Measurements from ENCODE around the gene OR2F2. TPM values are rescaled to one million over a fixed set of nuclear protein-coding genes. Genes with fewer than 3 reads are reported as not detected.
A peak's percentile ranks its signal among the peaks of the same experiment; 100 is the strongest.

OR2F2 gene
- total RNA-seq, 1 donor from 2014 or later = not detected

DNA sequence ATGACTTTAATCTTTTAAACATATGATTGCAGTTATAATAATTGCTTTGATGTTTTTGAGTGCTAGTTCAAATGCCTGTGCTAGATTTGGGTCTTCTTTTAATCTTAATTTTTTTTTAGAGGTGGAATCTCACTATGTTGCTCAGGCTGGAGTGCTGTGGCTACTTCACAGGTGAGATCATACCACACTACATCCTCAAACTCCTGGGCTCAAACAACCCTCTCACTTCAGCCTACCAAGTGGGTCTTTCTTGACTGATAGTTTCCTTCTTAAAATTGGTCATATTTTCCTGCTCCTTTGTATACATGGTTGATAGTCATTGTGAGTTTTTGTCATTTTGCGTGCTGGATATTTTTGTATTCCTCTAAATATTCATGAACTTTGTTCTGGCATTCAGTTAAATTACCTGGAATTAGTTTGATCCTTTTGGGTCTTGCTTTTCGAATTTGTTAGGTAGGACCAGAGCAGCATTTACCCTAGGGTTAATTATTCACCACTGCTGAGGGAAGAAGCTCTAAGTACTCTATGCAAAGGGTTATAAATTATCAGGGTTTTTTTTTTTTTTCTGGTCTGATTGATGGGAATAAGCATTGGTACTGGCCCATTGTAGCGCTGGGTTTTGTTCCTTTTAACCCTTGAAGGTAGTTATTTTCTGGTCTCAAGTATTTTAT is 21.0 kb upstream of the OR2F2 start:
- DNase-seq (ENCODE audit: low spot score in 2 of 2) = no peak
- no peak for FAIRE-seq

DNA sequence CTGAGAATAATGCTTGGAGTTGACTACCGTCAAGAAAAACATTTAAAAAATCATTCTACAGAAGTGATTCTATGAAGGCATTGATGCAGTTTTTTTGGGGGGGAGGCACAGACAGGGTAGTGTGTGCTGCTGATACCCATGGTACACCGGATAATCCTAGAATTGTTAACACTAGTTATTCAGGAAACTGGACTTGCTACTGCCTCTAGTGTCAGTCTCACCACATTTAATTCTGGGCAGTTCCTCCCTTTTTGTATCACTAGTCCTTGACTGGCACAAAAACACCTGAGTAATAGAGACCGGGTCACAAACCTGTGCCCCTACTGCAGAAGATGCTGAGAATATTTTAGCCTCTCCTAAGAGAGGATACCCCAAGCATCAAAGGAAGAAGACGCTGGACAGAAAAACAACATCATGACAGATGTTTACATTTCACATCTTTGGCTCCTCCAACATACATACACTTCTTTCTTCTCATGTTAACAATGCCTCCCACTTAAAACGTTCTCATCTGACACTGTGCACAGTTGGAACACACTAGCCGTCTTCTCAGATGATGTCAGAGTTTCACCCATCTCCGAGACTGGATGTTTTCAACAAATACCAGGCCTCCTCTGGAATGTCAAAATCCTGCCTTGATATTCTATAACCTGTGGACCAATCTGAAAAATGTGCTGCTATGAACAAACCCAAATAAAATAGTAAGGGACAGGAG is 19.9 kb upstream of the OR2F2 start:
- FAIRE-seq (no peak), DNase-seq (ENCODE audit: low spot score in 2 of 2) (no peak)

GRCh38 chr7:143924851-143925250 is 10.2 kb upstream of the OR2F2 start:
- FAIRE-seq (no peak), DNase-seq (ENCODE audit: low spot score in 2 of 2) (no peak)

- DNase-seq (ENCODE audit: low spot score in 2 of 2) (no peak), FAIRE-seq (no peak)
Observed at GRCh38 chr7:143929224-143929920, 5.7 kb upstream of the OR2F2 start.

DNA sequence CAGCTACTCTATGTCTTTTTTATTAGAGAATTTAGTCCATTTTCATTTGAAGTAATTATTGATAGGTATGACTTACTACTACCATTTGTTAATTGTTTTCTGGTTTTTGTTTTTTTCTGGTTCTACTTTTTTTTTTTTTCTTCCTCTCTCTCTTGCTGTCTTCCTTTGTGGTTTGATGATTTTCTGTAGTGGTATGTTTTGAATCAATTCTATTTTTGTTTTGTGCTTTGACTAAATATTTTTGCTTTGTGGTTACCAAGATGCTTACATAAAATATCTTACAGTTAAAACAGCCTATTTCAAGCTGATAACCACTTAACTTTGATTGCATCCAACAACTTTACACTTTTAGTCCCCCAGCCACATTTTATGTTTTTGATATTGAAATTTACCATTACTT is 3.3 kb upstream of the OR2F2 start:
- no peak for FAIRE-seq
- DNase-seq (ENCODE audit: low spot score in 2 of 2) = no peak

- no peak for FAIRE-seq
- no peak for DNase-seq (ENCODE audit: low spot score in 2 of 2)
Observed at GRCh38 chr7:143936087-143937009, 1.3 kb downstream of the OR2F2 start.

DNA sequence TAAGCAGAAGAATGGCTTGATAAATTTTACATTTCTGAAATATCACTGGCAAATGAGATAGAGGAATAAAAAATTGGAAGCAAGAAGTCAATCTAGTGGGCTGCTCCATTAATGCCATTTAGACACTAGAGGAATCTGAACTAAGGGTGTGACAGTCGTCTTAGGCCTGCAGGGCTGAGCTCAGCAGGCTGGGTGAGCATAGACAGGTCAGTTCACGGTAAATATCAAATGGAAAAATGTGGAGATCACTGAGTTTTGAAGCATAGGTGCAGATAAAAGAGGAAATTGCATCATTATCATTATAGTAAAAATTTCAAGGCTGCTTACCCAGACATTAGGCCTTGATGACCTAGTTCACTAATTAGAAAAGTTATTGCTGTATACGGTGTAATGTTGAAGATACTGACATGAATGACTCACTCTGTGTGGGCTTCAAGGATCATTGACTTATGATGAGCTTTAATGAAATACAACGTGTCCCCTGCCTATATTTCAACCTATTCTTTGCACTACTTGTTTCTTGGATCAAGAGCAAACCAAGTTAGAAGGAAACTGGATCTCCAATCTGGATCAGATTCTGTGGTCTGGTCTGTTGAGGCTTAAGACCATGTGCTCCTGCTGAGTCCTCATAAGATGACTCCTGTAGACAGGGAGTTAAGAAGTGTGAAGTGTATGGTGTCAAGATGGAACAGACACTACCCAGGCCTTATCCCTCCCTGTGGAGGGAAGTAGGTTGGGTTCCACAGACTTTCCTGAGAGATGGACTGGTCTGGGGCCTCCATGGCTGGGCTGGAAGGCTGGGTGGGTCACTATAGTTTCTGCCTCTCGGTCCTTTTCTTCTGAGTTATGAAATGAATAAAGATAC is 3.6 kb downstream of the OR2F2 start:
- FAIRE-seq = no peak

DNA sequence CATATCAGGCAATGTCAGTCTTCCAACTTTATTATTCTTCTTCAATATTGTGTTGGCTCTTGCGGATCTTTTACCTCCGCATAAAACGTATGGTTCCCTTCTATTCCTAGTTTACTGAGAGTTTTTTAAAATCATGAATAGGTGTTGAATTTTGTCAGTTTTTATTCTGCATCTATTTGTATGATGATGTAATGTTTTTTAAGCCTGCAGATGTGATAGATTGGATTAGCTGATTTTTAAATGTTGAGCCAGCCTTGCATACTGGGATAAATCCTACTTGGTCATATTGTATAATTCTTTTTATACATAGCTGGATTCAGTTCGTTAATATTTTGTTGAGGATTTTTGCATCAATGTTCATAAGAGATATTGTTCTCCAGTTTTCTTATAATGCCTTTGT is 10.4 kb downstream of the OR2F2 start:
- DNase-seq (ENCODE audit: low spot score in 2 of 2) (no peak), FAIRE-seq (no peak)

More for the DNA sequence above, 3.6 kb downstream of the OR2F2 start:
- no peak for DNase-seq (ENCODE audit: low spot score in 2 of 2)

DNA sequence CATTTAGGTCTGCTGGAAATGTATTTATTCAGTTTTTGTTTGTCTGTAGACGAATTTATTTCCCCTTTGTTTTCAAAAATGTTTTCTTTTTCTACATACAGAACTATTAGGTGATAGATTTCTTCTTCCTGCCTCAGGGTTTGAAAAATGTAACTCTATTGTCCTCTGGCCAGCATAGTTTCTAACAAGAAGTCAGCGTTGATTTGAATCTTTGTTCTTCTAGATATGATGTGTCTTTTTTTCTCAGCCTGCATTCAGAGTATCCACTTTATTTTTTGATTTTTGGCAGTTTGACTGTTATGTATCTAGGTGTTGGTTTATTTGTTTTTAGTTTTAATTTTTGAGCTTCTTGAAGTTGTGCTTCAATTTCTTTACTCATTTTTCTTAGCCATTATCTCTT is 12.1 kb downstream of the OR2F2 start:
- DNase-seq (ENCODE audit: low spot score in 2 of 2) (no peak), FAIRE-seq (no peak)

GRCh38 chr7:143948733-143949132 is 13.7 kb downstream of the OR2F2 start:
- FAIRE-seq (no peak), DNase-seq (ENCODE audit: low spot score in 2 of 2) (no peak)

DNA sequence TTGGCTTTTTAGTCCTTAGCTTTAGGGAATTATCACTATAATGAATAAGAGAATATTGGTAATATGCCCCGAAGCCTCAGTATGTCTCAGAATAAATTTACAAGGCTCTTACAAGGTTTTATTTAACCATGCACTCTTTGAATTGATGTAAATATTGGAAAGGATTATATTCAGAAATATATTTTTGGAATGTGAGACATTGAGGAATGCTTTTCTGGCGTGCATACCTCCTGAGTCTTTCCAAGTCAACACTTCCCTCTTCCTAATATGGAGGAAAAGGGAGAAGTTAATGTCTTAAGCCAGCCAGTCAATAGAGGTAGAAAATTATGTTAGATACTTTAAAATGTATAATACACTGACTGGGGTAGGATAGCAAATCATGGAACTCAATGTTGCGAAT is 18.4 kb downstream of the OR2F2 start:
- FAIRE-seq = no peak
- DNase-seq (ENCODE audit: low spot score in 2 of 2) = no peak

GRCh38 chr7:143954135-143954534 is 19.1 kb downstream of the OR2F2 start:
- FAIRE-seq (no peak), DNase-seq (ENCODE audit: low spot score in 2 of 2) (no peak)

DNA sequence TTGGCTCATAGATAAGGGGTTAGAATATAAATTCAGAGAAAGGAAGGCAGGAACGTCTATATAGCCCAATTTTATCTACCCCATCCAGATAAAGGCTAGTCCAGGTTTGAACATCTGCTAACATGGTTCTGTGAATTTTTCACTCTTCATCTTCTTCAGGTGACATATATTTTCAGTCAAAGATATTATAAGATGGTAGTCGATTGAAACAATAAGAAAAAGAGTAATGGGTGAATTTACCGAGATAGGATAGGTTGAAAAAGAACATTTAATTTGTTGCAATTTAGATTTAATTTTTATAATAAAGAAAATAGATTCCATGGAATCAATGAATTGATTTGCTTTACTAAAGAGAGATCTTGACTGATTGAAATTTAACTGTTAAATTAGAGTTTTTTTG is 19.5 kb downstream of the OR2F2 start, which contains the start of gene OR2F1:
Gene OR2F1 (plus strand): TSS at position 301 of the 400 bp plus-strand sequence. CDS start 5,127 bp downstream, outside the sequence.
- FAIRE-seq = peak; percentile 8
- DNase-seq (ENCODE audit: low spot score in 2 of 2) = no peak

DNA sequence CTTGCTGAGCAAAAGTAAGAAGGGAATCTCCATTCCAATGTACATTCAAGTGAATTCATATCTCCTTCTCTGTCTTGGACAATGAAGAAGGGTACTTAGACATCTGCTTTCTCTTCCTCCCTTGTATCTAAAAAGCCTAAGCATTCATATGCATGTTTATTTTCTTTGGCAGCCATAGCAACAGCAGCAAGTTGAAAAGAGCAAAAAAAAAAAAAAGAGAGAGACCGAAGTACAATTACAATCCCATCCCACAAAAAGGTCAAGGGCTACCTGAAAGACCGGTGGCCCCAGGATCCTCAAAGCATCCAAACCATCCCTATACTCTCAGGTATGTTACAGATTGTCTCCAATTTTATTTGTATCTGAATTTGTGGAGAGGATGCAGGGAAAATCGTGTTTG is 23.7 kb downstream of the OR2F2 start:
- FAIRE-seq (no peak), DNase-seq (ENCODE audit: low spot score in 2 of 2) (no peak)

- no peak for FAIRE-seq
Observed at GRCh38 chr7:143960813-143961610, 26.0 kb downstream of the OR2F2 start.

DNA sequence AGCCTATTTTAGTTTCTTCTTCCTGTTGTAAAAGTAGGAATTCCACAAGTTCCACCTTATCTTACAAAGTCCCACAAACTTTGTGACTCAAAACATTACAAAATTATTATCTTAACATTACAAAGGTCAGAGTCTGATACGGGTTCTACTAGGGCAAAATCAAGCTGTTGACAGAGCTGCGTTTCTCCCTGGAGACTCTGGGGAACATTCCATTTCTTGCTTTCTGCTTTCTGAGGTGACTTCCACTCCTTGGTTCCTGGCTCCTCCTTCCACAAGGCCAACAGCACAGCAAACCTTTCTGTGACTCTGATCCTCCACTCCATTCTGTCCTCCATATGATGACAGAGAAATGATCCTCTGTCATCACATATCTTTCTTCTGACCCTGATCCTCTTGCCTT is 30.2 kb downstream of the OR2F2 start:
- FAIRE-seq (no peak), DNase-seq (ENCODE audit: low spot score in 2 of 2) (no peak)

More at GRCh38 chr7:143960813-143961610, 26.0 kb downstream of the OR2F2 start:
- DNase-seq (ENCODE audit: low spot score in 2 of 2) = no peak

- FAIRE-seq = no peak
- no peak for DNase-seq (ENCODE audit: low spot score in 2 of 2)
Observed at GRCh38 chr7:143967398-143967797, 32.4 kb downstream of the OR2F2 start.

DNA sequence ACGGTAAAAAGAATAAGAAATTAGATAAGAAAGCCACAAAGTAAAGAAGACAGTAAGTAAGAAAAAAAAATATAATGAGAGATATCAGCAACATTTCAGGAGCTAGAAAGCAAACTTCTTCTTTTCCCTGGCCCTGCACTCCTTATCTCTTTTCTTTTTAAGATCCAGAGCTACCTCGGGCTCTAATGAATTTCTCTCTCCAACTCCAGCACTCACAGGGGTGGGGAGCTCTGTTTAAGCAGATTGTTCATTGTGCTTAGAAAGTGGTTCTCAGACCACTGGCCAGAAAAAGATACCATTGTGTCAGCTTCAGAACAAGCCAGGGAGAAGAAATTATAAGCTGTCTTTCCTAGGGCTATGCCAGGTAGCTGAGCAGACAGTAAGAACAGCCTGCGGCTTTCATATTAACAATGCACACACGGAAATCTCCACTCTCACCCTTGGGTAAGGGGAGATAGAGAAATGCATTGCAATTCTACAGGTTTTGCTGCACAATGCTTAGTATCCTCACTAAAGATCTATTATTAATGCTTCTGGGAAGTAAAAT is 38.9 kb downstream of the OR2F2 start:
- no peak for FAIRE-seq
- no peak for DNase-seq (ENCODE audit: low spot score in 2 of 2)
